ENCODE results near the gene EEF1AKMT2.

GRCh38 chr10:124742413-124743190, 49.1 kb downstream of the EEF1AKMT2 start:
- TF ChIP-seq CTCF (IDR thresholded peaks at IDR 0.05): peak in 2 of 5 experiments; percentile 16 to 20
- no peak for TF ChIP-seq POLR2A (IDR thresholded peaks at IDR 0.05)
